IMR-90 (cell line): ENCODE data around the gene ADAMTS17. TPM values are rescaled to one million over a fixed set of nuclear protein-coding genes. Genes with fewer than 3 reads are reported as not detected.

Source experiments
- ATAC-seq: fragments of 200-7000 bp; cut with Tn5 transposase; 2 replicates; pipeline ENCODE4 v1.9.1; 2020; ENCODE audit warnings: low read depth, mild to moderate bottlenecking, moderate library complexity
- BruUV-seq: library from RNA; stranded (reverse); fragments of 400-500 nt; replicated peaks from 2 replicates; lab custom pipeline; 2021; lab: Mats Ljungman, UMichigan
- CTCF ChIA-PET: fragments of 300-600 bp; formaldehyde crosslinking; extraction: SDS; loops from one replicate; lab custom pipeline; 2021; ENCODE audit warnings: antibody characterized with exemption; lab: Yijun Ruan, JAX
- POLR2A ChIA-PET: fragments of 300-600 bp; sonication (Branson Sonifier 250); formaldehyde crosslinking; loops from one replicate; lab custom pipeline; 2022; ENCODE audit warnings: antibody characterized with exemption; ENCODE audit not compliant: unreplicated experiment; lab: Charles Lee
- DNase-seq: peaks from one replicate; pipeline ENCODE4 v3.0.0; 2013
- H2AFZ ChIP-seq: replicated peaks from 2 replicates; pipeline ENCODE3; 2013; ENCODE audit warnings: low read length, mild to moderate bottlenecking; ENCODE audit not compliant: poor library complexity
- H2AK5ac ChIP-seq: 2 replicates; pipeline ENCODE4 v1.6.1; 2013; ENCODE audit warnings: low read depth, low read length, inconsistent platforms
- H2AK9ac ChIP-seq: replicated peaks from 2 replicates; pipeline ENCODE3; 2013; ENCODE audit warnings: mild to moderate bottlenecking, low read depth, low read length, moderate library complexity; ENCODE audit not compliant: poor library complexity
- H2BK120ac ChIP-seq: 2 replicates; pipeline ENCODE4 v1.6.1; 2013; ENCODE audit warnings: low read depth, low read length, inconsistent platforms
- H2BK15ac ChIP-seq: 3 replicates; pipeline ENCODE4 v1.6.1; 2013; ENCODE audit warnings: low read depth, low read length, inconsistent platforms
- H2BK20ac ChIP-seq: 2 replicates; pipeline ENCODE4 v1.6.1; 2013; ENCODE audit warnings: low read depth, mild to moderate bottlenecking, inconsistent platforms, low read length, moderate library complexity
- H2BK5ac ChIP-seq: 2 replicates; pipeline ENCODE4 v1.6.1; 2013; ENCODE audit warnings: mild to moderate bottlenecking, low read depth, low read length, inconsistent platforms; ENCODE audit not compliant: poor library complexity, severe bottlenecking
- H3K14ac ChIP-seq: replicated peaks from 2 replicates; pipeline ENCODE4 v1.6.1; 2013; ENCODE audit warnings: low read depth, low read length, inconsistent platforms
- H3K18ac ChIP-seq: 2 replicates; pipeline ENCODE4 v1.6.1; 2013; ENCODE audit warnings: low read depth, low read length, control low read depth
- H3K23ac ChIP-seq: 2 replicates; pipeline ENCODE4 v1.6.1; 2013; ENCODE audit warnings: low read depth, low read length, inconsistent platforms
- H3K27ac ChIP-seq: 2 replicates; pipeline ENCODE4 v1.5.1; 2013; ENCODE audit warnings: mild to moderate bottlenecking, control low read depth, low read length; ENCODE audit not compliant: insufficient read depth
- H3K27me3 ChIP-seq: 2 replicates; pipeline ENCODE4 v1.6.1; 2013; ENCODE audit warnings: low read length; ENCODE audit not compliant: control insufficient read depth, insufficient read depth
- H3K36me3 ChIP-seq: 2 replicates; pipeline ENCODE4 v1.6.1; 2013; ENCODE audit warnings: low read length, mixed read lengths; ENCODE audit not compliant: control insufficient read depth, insufficient read depth
- H3K4ac ChIP-seq: 2 replicates; pipeline ENCODE4 v1.6.1; 2013; ENCODE audit warnings: low read depth, low read length, inconsistent platforms
- H3K4me1 ChIP-seq: 2 replicates; pipeline ENCODE4 v1.6.1; 2013; ENCODE audit warnings: low read length, mixed read lengths; ENCODE audit not compliant: control insufficient read depth, insufficient read depth
- H3K4me2 ChIP-seq: 2 replicates; pipeline ENCODE4 v1.6.1; 2013; ENCODE audit warnings: low read depth, mild to moderate bottlenecking, control low read depth, low read length, moderate library complexity
- H3K4me3 ChIP-seq: 2 replicates; pipeline ENCODE4 v1.5.1; 2013; ENCODE audit warnings: low read depth, mild to moderate bottlenecking, control low read depth, low read length, moderate library complexity; ENCODE audit not compliant: insufficient read depth
- H3K56ac ChIP-seq: 2 replicates; pipeline ENCODE4 v1.6.1; 2013; ENCODE audit warnings: low read length, inconsistent platforms; ENCODE audit not compliant: insufficient read depth; ENCODE audit errors: extremely low read depth
- H3K79me1 ChIP-seq, 2 experiments: 2 replicates each; pipeline ENCODE4 v1.6.1; 2013; ENCODE audit warnings: low read length in 2 of 2, inconsistent platforms in 1 of 2, low read depth in 1 of 2
- H3K9ac ChIP-seq: 2 replicates; pipeline ENCODE4 v1.6.1; 2013; ENCODE audit warnings: low read depth, low read length, control low read depth
- H3K9me1 ChIP-seq: 2 replicates; pipeline ENCODE4 v1.6.1; 2013; ENCODE audit warnings: low read length, inconsistent platforms; ENCODE audit not compliant: insufficient read depth
- H3K9me3 ChIP-seq: 2 replicates; pipeline ENCODE4 v1.6.1; 2013; ENCODE audit warnings: low read length; ENCODE audit not compliant: control insufficient read depth, insufficient read depth
- H4K20me1 ChIP-seq: 2 replicates; pipeline ENCODE4 v1.6.1; 2013; ENCODE audit warnings: low read length, inconsistent platforms; ENCODE audit not compliant: insufficient read depth
- H4K5ac ChIP-seq: 2 replicates; pipeline ENCODE4 v1.6.1; 2013; ENCODE audit warnings: mild to moderate bottlenecking, low read depth, low read length, control low read depth
- H4K8ac ChIP-seq, 2 experiments: 2 replicates each; pipeline ENCODE4 v1.6.1; 2013; ENCODE audit warnings: low read depth in 2 of 2, low read length in 2 of 2, control low read depth in 1 of 2, inconsistent platforms in 1 of 2
- H4K91ac ChIP-seq: 2 replicates; pipeline ENCODE4 v1.6.1; 2013; ENCODE audit warnings: low read depth, low read length, inconsistent platforms; ENCODE audit not compliant: insufficient read depth
- CEBPB ChIP-seq: IDR thresholded peaks from 2 replicates; pipeline ENCODE4 v1.6.1; 2012; ENCODE audit warnings: low read depth, low read length, improper control_type of control experiment
- MAFK ChIP-seq: IDR thresholded peaks from 2 replicates; pipeline ENCODE4 v1.6.1; 2012; ENCODE audit warnings: low read depth, low read length, improper control_type of control experiment
- WGBS, 2 experiments: methylation state at CpG; one replicate each; pipeline versions ENCODE4 v1.1.5 to v1.1.7; 2013; ENCODE audit warnings: missing lambda C conversion rate in 2 of 2; ENCODE audit not compliant: insufficient read length in 1 of 2; ENCODE audit errors: extremely low coverage in 2 of 2; 5-methylcytosine and 5-hydroxymethylcytosine counted together
- dilution Hi-C: fragments of 300-500 bp; cut with HindIII; formaldehyde crosslinking; loops from one replicate; pipeline ENCODE4 v1.14.3; 2018; ENCODE audit warnings: low sequenced_read_pairs; ENCODE audit not compliant: unreplicated experiment
- in situ Hi-C: fragments of 300-500 bp; cut with MboI; formaldehyde crosslinking; loops from 3 replicates; pipeline ENCODE4 v1.14.3; 2019; ENCODE audit warnings: low sequenced_read_pairs, inconsistent platforms, mixed read lengths
- intact Hi-C: fragments of 100-400 bp; cut with micrococcal nuclease; formaldehyde crosslinking; loops from 2 replicates; pipeline ENCODE4 v1.10.0; 2022
- polyA plus RNA-seq, 3 experiments: library from polyadenylated mRNA; depleted of rRNA; stranded (reverse); fragments of >200 nt; gene quantifications; 2 replicates each; pipeline ENCODE4 v1.2.3, GENCODE V29; 2012; ENCODE audit warnings: low replicate concordance in 1 of 3
- total RNA-seq: library from RNA; depleted of rRNA; stranded (reverse); fragments of >200 nt; gene quantifications from 2 replicates; pipeline ENCODE4 v1.2.3, GENCODE V29; 2012
- TF ChIP-seq, protein P1 (sequence below): conservative IDR thresholded peaks from 2 replicates; pipeline ENCODE4 v1.5.1; 2012; ENCODE audit warnings: mild to moderate bottlenecking, low read depth, low read length, improper control_type of control experiment

ADAMTS17 gene
- total and polyA plus RNA-seq, 2 of the 4 experiments (the other 2 are of a cell fraction), result 0.03 TPM; not detected in 1

DNA sequence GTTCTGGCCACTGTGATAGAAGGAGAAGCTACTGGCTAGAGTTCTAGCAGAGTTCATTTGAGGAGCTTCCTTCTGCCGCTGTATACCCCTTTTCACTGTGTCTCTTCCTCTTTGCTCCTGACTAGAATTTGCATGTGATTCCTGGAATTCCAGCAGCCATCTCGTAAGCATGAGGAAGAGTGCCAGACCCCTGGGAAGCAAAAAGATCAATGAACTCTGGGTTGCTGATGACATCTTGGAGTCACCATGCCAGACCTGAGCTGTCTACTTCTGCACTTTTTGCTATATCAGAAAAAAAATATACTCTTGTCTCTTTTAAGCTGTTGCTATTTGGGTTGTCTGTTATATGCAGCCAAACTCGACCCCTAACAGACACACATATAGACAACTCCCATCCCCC lies 3.7 kb upstream of the ADAMTS17 start:
- TF ChIP-seq MAFK (no peak), CEBPB (no peak)
- TF ChIP-seq, protein P1, sequence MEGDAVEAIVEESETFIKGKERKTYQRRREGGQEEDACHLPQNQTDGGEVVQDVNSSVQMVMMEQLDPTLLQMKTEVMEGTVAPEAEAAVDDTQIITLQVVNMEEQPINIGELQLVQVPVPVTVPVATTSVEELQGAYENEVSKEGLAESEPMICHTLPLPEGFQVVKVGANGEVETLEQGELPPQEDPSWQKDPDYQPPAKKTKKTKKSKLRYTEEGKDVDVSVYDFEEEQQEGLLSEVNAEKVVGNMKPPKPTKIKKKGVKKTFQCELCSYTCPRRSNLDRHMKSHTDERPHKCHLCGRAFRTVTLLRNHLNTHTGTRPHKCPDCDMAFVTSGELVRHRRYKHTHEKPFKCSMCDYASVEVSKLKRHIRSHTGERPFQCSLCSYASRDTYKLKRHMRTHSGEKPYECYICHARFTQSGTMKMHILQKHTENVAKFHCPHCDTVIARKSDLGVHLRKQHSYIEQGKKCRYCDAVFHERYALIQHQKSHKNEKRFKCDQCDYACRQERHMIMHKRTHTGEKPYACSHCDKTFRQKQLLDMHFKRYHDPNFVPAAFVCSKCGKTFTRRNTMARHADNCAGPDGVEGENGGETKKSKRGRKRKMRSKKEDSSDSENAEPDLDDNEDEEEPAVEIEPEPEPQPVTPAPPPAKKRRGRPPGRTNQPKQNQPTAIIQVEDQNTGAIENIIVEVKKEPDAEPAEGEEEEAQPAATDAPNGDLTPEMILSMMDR, result no peak
- POLR2A ChIA-PET, result no interaction called here
- no peak overlapping the region for H3K4ac ChIP-seq
- H3K79me1 ChIP-seq, result no peaks in the 10 kb centered on the region
- no peak overlapping the region for H3K14ac ChIP-seq
- H3K23ac ChIP-seq, result no peak overlapping the region
- no peak overlapping the region for H3K4me3 ChIP-seq
- CTCF ChIA-PET, result no interaction called here
- peaks cover 6% of the 10 kb centered on the region for H3K27me3 ChIP-seq
- WGBS, 2 experiments, result no CpG with 5 or more reads among the region's 3 CpGs
- H3K27ac ChIP-seq, result no peak overlapping the region
- no peak overlapping the region for H4K91ac ChIP-seq
- no peak overlapping the region for H2BK120ac ChIP-seq
- intact Hi-C loops (no loop called here), in situ Hi-C loops (no loop called here), dilution Hi-C loops (no loop called here)
- H3K36me3 ChIP-seq, result no peaks in the 10 kb centered on the region
- no peak overlapping the region for H2BK15ac ChIP-seq
- no TSS peak for BruUV-seq
- H3K9ac ChIP-seq, result no peak overlapping the region
- H3K9me3 ChIP-seq, result no peaks in the 10 kb centered on the region; the same call in 1 of the 2 replicates
- H3K4me1 ChIP-seq, result no peaks in the 10 kb centered on the region
- H3K56ac ChIP-seq, result no peak overlapping the region
- DNase-seq (no peak), ATAC-seq (no peak)
- no peak overlapping the region for H3K18ac ChIP-seq
- H3K9me1 ChIP-seq, result no peaks in the 10 kb centered on the region
- no peak overlapping the region for H3K4me2 ChIP-seq
- H2AK9ac ChIP-seq, result no peak overlapping the region
- H2AFZ ChIP-seq, result no peak overlapping the region
- H4K5ac ChIP-seq, result no peak overlapping the region
- H4K20me1 ChIP-seq, result no peaks in the 10 kb centered on the region
- no peak overlapping the region for H4K8ac ChIP-seq
- H2BK5ac ChIP-seq, result no peak overlapping the region
- no peak overlapping the region for H2AK5ac ChIP-seq
- no peak overlapping the region for H2BK20ac ChIP-seq
